ENCODE measurements around the gene MAST4.

DNA sequence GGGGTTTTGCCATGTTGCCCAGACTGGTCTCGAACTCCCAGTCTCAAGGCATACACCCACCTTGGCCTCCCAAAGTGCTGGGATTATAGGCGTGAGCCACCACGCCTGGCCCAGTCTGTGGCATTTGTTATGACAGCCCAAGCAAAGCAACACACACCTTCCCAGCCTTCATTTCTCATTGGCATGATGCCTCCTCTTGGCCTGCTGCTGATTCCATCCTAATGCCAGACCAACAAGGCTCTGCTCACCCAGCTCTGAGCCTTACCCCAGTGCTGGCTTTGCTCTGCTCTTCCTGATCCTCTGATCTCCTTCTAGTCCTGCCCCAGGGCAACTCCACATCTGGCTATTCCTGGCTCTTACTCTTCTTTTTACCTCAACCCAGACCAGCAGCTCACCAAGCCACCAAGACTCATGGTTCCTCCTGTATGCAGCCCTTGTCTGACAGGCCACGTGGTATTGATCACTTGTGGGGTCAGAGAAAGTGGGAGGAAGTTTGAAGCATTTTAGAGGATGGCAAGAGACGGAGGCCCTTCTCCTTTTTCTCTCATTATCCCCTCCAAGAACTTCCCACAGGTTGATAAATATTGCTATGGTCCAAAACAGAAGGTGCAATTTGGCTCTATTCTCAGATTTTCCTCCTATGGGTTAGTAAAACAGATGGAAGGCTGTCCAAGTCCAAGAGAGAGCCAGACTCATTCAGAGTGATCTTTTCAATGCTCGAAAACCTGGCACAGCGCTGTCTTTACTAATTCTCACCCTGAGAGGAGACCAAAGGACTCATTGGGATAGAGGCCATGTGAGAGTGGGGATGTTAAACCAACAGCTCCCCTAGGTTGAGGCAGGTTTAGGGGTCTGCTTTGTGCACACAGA lies 599.4 kb downstream of the MAST4 start:
- no peak for TF ChIP-seq ESRRA (IDR thresholded peaks at IDR 0.05; ENCODE audit: borderline replicate concordance, low read length)
- TF ChIP-seq EHMT2 (IDR thresholded peaks at IDR 0.05; ENCODE audit: low read depth): no peak
- TF ChIP-seq, protein P1, sequence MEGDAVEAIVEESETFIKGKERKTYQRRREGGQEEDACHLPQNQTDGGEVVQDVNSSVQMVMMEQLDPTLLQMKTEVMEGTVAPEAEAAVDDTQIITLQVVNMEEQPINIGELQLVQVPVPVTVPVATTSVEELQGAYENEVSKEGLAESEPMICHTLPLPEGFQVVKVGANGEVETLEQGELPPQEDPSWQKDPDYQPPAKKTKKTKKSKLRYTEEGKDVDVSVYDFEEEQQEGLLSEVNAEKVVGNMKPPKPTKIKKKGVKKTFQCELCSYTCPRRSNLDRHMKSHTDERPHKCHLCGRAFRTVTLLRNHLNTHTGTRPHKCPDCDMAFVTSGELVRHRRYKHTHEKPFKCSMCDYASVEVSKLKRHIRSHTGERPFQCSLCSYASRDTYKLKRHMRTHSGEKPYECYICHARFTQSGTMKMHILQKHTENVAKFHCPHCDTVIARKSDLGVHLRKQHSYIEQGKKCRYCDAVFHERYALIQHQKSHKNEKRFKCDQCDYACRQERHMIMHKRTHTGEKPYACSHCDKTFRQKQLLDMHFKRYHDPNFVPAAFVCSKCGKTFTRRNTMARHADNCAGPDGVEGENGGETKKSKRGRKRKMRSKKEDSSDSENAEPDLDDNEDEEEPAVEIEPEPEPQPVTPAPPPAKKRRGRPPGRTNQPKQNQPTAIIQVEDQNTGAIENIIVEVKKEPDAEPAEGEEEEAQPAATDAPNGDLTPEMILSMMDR (IDR thresholded peaks at IDR 0.05): no peak
- TF ChIP-seq ZFP36 (IDR thresholded peaks at IDR 0.05; ENCODE audit: borderline replicate concordance, partially characterized antibody): no peak
- no peak for TF ChIP-seq BHLHE40 (IDR thresholded peaks at IDR 0.05; ENCODE audit: low read depth, low read length)
- no peak for TF ChIP-seq CEBPB (IDR thresholded peaks at IDR 0.05)
- TF ChIP-seq RAD21 (conservative IDR thresholded peaks at IDR 0.05 in 1 of 2, IDR thresholded peaks at IDR 0.05 in 1 of 2): no peak
- TF ChIP-seq CHD4 (IDR thresholded peaks at IDR 0.05; ENCODE audit: borderline replicate concordance): no peak
- no peak for TF ChIP-seq EP300 (IDR thresholded peaks at IDR 0.05)
- no peak for TF ChIP-seq JUN (IDR thresholded peaks at IDR 0.05)
- TF ChIP-seq POLR2A (IDR thresholded peaks at IDR 0.05; ENCODE audit: low read length): no peak
- no peak for TF ChIP-seq HOXB13 (CRISPR knock-in tag; IDR thresholded peaks at IDR 0.05; ENCODE audit: low read depth)

Measured in A549 (cell line).